Omental fat pad (tissue), 4 donors: ENCODE data around the gene ERP44. TPM values are rescaled to one million over a fixed set of nuclear protein-coding genes. Genes with fewer than 3 reads are reported as not detected.
"Not testable (repeated sequence)": the region's sequence is repeated elsewhere in the genome, so short reads cannot be mapped to it uniquely, and the experiment has no call there.

ENCODE experiments used
- ATAC-seq: fragments of 150-250 bp; one replicate; pipeline ENCODE4 v1.9.1; 2016; ENCODE audit warnings: mild to moderate bottlenecking, moderate library complexity; ENCODE audit not compliant: low FRiP score
- DNase-seq: peaks from one replicate; pipeline ENCODE4 v3.0.0-alpha.2; 2019; ENCODE audit warnings: low spot score
- CTCF ChIP-seq, 3 donors: fragments of 450-650 bp; IDR thresholded peaks; one replicate each; pipeline ENCODE4 v1.5.1; 2016 to 2017; ENCODE audit warnings: antibody characterized with exemption in 3 of 3, mild to moderate bottlenecking in 3 of 3, moderate library complexity in 2 of 3
- total RNA-seq, 4 donors: library from RNA; depleted of rRNA; stranded (reverse); fragments of >200 nt; gene quantifications; one replicate each; pipeline ENCODE4 v1.1.0, GENCODE V29; 2016

The ERP44 gene
- total RNA-seq, 4 donors from 2014 or later, result 14.1 to 21.4 (median 16.1) TPM

GRCh38 chr9:99999797-100000196 lies 99.0 kb downstream of the ERP44 start:
- DNase-seq (no peak), ATAC-seq (no peak)
- TF ChIP-seq CTCF (IDR thresholded peaks at IDR 0.05), result no peak

- no peak for ATAC-seq
- no peak for TF ChIP-seq CTCF (IDR thresholded peaks at IDR 0.05)
These were observed 99.9 kb downstream of the ERP44 start for GRCh38 chr9:99998866-99999265.

GRCh38 chr9:99998266-99998665 lies 100.5 kb downstream of the ERP44 start:
- TF ChIP-seq CTCF (IDR thresholded peaks at IDR 0.05), result no peak

More at GRCh38 chr9:99998866-99999265, 99.9 kb downstream of the ERP44 start:
- DNase-seq, result no peak

GRCh38 chr9:99990508-99990907 lies 108.3 kb downstream of the ERP44 start:
- not testable (repeated sequence) for DNase-seq, ATAC-seq

More at GRCh38 chr9:99998266-99998665, 100.5 kb downstream of the ERP44 start:
- ATAC-seq (no peak), DNase-seq (no peak)

GRCh38 chr9:99986642-99987041 lies 112.2 kb downstream of the ERP44 start:
- no peak for TF ChIP-seq CTCF (IDR thresholded peaks at IDR 0.05)
- DNase-seq, result no peak
- ATAC-seq, result no peak

GRCh38 chr9:99980598-99980997 lies 118.2 kb downstream of the ERP44 start:
- ATAC-seq (no peak), DNase-seq (no peak)
- no peak for TF ChIP-seq CTCF (IDR thresholded peaks at IDR 0.05)

- ATAC-seq (no peak), DNase-seq (no peak)
These were observed 120.6 kb downstream of the ERP44 start for GRCh38 chr9:99978221-99978620.

More at GRCh38 chr9:99978221-99978620, 120.6 kb downstream of the ERP44 start:
- TF ChIP-seq CTCF (IDR thresholded peaks at IDR 0.05), result no peak
